Coronary artery (tissue), 2 donors: ENCODE measurements around the gene C1QTNF8.

Experiments used
- DNase-seq: peaks from one replicate; pipeline ENCODE4 v3.0.0-alpha.2; 2017; ENCODE audit warnings: low spot score
- H3K27ac ChIP-seq, 2 donors: fragments of 200-600 bp; sonication (generic); one replicate each; pipeline ENCODE4 v1.5.1; 2016 to 2019
- H3K4me3 ChIP-seq: fragments of 200-600 bp; sonication (generic); 2 replicates; pipeline ENCODE4 v1.5.1; 2016; ENCODE audit warnings: mild to moderate bottlenecking, moderate library complexity
- TF ChIP-seq, protein P1 (sequence below): fragments of 200-600 bp; sonication (generic); IDR thresholded peaks from one replicate; pipeline ENCODE4 v1.5.1; 2019; ENCODE audit warnings: antibody characterized with exemption

Gene C1QTNF8

DNA sequence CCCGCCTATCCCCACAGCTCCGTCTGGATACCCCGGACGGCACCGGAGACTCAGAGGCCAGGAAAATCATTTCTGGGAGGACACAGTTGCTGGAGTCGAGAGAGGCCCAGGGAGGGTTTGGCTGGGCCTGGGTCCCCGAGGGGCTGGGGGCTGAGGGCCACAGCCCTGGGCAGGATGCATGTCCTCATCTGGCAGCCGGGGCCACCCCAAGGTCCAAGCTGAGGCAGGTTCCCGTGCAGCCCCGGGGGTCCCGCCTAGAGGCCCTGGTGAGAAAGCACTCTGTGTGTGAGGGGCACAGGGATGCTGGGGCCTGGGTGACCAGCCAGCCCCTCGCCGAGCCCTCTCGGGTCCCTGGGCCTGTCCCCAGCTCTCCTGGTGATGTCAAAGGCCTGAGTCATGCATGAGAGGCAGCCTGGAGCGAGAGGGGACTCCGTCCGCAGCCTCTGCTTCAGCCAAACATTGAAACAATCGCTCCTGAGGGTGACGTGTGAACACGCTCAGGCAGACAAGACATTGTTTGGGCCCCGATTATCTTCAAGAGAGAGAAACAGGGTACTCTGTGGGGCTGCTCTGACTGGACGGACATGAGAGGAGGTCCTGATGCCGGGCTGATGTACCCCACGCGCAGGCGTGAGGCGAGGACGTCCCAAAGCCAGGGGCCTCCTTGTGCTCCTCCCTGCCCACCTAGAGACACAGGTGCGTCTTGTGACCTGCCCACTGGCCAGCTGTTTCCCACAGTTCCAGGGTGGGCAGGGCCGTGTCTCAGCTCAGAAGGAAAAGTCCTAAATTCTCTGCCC, 25.8 kb upstream of the C1QTNF8 start:
- no peak overlapping the region for H3K4me3 ChIP-seq
- H3K27ac ChIP-seq, result no peak overlapping the region
- TF ChIP-seq, protein P1, sequence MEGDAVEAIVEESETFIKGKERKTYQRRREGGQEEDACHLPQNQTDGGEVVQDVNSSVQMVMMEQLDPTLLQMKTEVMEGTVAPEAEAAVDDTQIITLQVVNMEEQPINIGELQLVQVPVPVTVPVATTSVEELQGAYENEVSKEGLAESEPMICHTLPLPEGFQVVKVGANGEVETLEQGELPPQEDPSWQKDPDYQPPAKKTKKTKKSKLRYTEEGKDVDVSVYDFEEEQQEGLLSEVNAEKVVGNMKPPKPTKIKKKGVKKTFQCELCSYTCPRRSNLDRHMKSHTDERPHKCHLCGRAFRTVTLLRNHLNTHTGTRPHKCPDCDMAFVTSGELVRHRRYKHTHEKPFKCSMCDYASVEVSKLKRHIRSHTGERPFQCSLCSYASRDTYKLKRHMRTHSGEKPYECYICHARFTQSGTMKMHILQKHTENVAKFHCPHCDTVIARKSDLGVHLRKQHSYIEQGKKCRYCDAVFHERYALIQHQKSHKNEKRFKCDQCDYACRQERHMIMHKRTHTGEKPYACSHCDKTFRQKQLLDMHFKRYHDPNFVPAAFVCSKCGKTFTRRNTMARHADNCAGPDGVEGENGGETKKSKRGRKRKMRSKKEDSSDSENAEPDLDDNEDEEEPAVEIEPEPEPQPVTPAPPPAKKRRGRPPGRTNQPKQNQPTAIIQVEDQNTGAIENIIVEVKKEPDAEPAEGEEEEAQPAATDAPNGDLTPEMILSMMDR, result no peak
- no peak for DNase-seq

DNA sequence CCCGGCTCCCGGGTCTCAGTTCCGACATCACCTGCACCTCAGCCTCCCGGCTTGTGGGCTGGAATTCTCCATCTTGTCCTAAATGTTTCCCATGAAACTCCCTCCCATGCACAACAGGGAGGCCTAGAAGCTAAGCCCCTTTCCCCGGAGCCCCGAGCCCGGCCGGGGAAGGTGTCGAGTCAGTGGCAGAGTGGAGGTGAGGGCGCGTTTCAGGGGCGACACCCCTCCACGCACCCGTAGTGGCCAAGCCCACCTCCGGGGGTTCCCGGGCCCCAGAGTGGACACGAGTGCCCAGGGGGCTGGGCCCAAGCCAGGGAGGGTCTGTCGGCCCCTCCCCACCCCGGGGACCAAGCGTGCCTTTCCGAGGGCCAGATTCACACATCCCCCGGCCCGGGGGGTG, 25.0 kb upstream of the C1QTNF8 start:
- no peak overlapping the region for H3K27ac ChIP-seq
- H3K4me3 ChIP-seq, result no peak overlapping the region
- TF ChIP-seq, protein P1, result no peak
- no peak for DNase-seq

DNA sequence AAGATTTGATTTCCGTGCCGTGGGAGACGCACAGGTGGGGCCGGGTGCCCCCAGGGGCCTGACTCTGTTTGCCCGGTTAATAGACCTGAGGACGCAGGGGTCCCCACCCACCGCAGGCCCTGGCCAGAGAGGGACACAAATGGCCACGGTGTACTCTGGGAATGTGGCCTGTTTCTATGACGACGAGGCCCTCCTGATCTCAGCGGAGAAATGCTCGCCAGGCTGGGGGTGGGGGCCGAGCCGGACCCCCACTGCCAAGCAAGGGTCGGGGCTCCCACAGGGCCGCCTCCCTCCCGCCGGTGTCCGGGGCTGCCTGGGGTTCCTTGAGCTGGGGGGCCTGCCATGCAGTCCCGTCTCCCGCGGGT, 24.5 kb upstream of the C1QTNF8 start:
- TF ChIP-seq, protein P1, result no peak
- no peak for DNase-seq
- H3K4me3 ChIP-seq, result no peak overlapping the region
- no peak overlapping the region for H3K27ac ChIP-seq

DNA sequence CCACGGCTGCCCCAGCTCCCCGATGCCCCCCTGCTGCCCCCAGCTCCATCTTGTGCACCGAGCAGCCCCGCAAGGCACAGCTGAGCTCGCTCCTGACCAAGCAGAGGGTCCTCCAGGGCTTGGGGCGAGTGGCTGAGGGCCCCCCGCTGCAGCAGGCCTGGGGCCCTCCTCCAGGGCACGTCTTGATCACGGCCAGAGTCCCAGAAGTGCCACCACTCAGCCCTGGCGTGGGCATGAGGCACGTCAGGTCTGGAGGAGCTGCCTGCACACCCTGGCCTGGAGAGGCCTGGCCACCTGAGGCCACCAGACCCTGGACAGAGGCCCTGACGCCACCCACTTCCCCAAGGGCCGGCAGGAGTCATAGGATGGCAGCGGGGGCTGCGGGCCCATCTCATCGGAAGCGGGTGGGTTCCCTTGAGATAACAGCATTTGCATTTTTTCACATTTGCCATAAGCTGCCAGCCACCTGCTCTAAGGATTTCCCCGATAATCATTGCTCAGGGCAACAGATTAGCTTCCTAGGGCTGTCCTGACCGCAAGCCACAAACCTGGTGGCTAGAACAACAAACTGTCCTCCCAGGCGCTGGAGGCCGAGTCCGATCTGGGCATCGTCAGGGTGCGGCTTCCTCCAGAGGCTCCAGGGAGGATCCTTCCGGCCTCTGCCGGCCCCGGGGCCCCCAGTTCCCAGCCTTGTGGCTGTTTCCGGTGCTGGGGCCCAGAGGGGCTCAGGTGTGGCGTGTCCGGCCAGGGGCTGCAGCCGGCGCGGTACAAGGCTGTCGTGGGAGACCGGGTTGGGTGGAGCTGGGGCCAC, 23.9 kb upstream of the C1QTNF8 start:
- no peak overlapping the region for H3K4me3 ChIP-seq
- no peak for DNase-seq
- TF ChIP-seq, protein P1, result no peak
- no peak overlapping the region for H3K27ac ChIP-seq

DNA sequence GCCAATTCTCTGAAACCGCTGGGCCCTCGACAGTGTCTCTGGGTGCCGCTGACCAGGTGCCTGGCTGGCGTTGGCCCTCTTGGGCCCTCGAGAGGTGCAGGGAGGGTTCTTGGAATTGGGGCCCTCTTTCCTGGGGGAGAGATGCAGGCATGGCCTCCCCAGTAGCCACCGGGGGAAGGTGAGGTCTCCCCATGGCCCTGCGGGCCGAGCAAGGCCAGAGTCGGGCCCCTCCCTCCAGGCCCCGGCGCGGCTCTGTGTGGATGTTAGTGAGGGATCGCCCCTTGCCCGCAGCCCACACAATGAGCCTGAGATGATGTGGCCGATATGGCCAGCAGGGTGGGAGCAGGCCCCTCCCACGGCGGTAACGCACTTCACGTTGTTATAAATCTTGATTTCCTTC, 23.1 kb upstream of the C1QTNF8 start:
- Histone ChIP-seq H3K4me3 (no peak overlapping the region), H3K27ac (no peak overlapping the region)
- DNase-seq, result no peak
- TF ChIP-seq, protein P1, result no peak

DNA sequence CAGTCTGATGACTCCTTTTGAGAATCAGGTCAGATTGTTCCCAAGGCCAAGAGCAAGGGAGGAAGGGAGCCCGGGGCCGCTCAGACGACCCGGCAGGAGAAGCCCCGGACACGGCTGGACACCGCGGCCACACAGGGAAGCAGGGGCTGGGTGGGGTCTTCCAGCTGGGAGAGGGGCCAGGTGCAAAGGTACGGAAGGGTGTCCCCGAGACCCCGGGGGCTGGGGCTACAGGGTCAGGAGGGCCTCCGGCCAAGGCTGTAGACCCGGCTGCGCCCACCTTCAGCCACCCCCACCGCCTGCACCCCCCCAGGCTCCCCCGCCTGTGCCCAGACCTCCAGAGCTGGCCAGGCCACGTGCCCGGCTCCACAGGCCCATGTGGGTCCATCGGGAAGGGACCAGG, 21.9 kb upstream of the C1QTNF8 start:
- TF ChIP-seq, protein P1, result no peak
- DNase-seq, result no peak

More for the DNA sequence above, 21.9 kb upstream of the C1QTNF8 start:
- no peak overlapping the region for H3K4me3 ChIP-seq
- no peak overlapping the region for H3K27ac ChIP-seq
